GM12865 (cell line): ENCODE results near the gene MXRA8.

ENCODE experiments used
- DNase-seq: peaks from one replicate; pipeline ENCODE4 v3.0.0; 2010; ENCODE audit warnings: low read depth
- H3K4me3 ChIP-seq: 2 replicates; pipeline ENCODE4 v1.5.1; 2011; ENCODE audit warnings: mild to moderate bottlenecking, low read depth, low read length, control low read depth
- CTCF ChIP-seq: IDR thresholded peaks from 2 replicates; pipeline ENCODE4 v1.5.1; 2011; ENCODE audit warnings: low read length, control low read depth, low read depth, inconsistent platforms; ENCODE audit not compliant: insufficient read depth; ENCODE audit errors: missing control alignments

Gene MXRA8

DNA sequence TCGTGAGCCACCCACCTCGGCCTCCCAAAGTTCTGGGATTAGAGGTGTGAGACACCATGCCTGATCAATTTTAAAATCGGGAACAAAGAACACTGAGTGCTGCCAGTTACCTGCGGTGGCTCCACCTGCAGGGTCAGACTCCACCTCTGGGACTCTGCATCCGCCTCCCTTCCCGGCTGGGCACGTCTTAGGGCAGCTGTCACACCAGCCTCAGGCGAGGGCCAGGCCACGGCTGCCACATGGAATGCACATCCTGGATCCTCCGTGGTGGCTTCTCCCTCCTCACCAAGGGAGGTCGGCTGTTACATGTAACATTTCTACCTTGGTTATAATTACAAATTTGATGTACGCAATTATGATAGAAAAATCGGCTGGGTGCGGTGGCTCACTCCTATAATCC is 5.9 kb upstream of the MXRA8 start:
- DNase-seq = no peak
- TF ChIP-seq CTCF = no peak
- no peak overlapping the region for H3K4me3 ChIP-seq

- TF ChIP-seq CTCF = no peak
- DNase-seq = no peak
- no peak overlapping the region for H3K4me3 ChIP-seq
These were observed 3.6 kb upstream of the MXRA8 start for GRCh38 chr1:1361982-1362423.

DNA sequence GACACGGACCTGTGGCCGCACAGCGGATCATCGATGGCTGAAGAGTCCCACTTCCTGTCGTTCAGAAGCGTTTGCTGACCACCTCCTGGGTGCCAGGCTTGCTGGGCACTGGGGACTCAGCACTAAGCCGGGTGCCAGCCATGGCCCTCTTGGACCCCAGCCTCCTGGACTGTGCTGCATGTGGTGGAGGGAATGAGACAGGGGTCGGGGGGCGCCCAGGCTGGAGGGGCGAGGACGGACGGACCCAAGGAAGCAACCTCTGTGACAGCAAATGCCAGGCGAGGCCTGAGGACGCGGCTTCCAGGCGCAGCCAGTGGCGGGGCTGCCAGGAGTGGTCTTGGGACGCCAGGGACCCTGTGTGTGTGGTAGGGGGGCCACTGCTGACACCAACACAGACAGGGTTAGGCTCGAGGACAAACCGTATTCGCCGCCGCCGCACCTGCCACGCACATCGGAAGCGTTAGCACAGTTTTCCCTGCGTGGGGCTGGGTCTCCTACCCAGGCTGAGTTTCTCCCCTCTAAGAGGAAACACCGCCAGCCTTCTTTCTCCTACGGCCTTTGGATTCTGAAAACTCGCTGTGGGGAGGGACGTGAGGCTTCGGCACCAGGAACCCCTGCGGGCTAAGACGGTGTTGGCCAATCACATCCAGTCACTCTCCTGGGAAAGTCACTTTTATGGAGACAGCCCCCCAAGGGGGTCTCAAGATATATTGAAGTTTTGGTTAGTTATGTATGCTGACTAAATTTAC is 3.1 kb upstream of the MXRA8 start:
- no peak for DNase-seq
- H3K4me3 ChIP-seq = no peak overlapping the region
- TF ChIP-seq CTCF = no peak

GRCh38 chr1:1360506-1361169 is 2.3 kb upstream of the MXRA8 start:
- TF ChIP-seq CTCF = no peak
- no peak for DNase-seq
- H3K4me3 ChIP-seq = no peak overlapping the region

GRCh38 chr1:1359664-1360468 is 1.5 kb upstream of the MXRA8 start:
- no peak overlapping the region for H3K4me3 ChIP-seq
- DNase-seq = no peak
- TF ChIP-seq CTCF = no peak

DNA sequence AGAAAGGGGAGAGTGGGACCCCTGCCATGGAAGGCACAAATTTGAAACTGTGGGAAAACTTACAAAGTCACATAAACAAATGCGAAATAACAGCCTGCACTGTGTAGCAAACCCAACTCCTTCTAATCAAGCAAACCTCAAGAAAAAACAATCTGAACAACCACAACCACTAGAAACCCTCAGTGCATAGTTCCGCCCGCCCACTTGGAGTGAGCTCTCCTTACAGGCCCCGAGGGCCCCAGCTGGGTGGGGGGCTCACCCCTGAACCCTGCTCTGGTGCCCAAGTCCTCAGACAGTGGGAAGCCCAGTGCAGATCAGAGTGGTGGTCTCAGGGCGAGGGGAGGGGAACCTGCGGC is 931 bp upstream of the MXRA8 start:
- H3K4me3 ChIP-seq = no peak overlapping the region
- TF ChIP-seq CTCF = no peak
- DNase-seq = no peak
